Breast epithelium (tissue), 4 donors: ENCODE data around the gene HLA-DRB1. TPM values are rescaled to one million over a fixed set of nuclear protein-coding genes. Genes with fewer than 3 reads are reported as not detected.

ENCODE experiments used
- DNase-seq, 2 donors: peaks; one replicate each; pipeline ENCODE4 v3.0.0-alpha.2; 2019; ENCODE audit warnings: low spot score in 2 of 2
- H3K27ac ChIP-seq, 2 donors: fragments of 200-600 bp; sonication (generic) in 1 of 2; one replicate each; pipeline ENCODE4 v1.5.1; 2016 to 2019; ENCODE audit warnings: mild to moderate bottlenecking in 1 of 2
- H3K27me3 ChIP-seq, 2 donors: fragments of 200-600 bp; sonication (generic) in 1 of 2; one replicate each; pipeline versions ENCODE4 v1.5.1 to v1.6.0; 2017 to 2019; ENCODE audit warnings: control low read depth in 1 of 2, mild to moderate bottlenecking in 1 of 2
- H3K36me3 ChIP-seq: fragments of 200-600 bp; one replicate; pipeline ENCODE4 v1.5.1; 2019
- H3K4me1 ChIP-seq, 2 donors: fragments of 200-600 bp; sonication (generic); one replicate each; pipeline ENCODE4 v1.5.1; 2016 to 2019; ENCODE audit warnings: control low read depth in 1 of 2
- H3K4me3 ChIP-seq, 3 donors: fragments of 200-600 bp; sonication (generic); 1 replicate in 2 of 3; 2 replicates in 1 of 3; pipeline ENCODE4 v1.5.1; 2016 to 2019; ENCODE audit warnings: mild to moderate bottlenecking in 3 of 3, moderate library complexity in 2 of 3
- H3K9me3 ChIP-seq, 2 donors: fragments of 200-600 bp; sonication (generic) in 1 of 2; one replicate each; pipeline ENCODE4 v1.5.1; 2016 to 2019; ENCODE audit warnings: control low read depth in 1 of 2
- POLR2A ChIP-seq: fragments of 450-650 bp; IDR thresholded peaks from one replicate; pipeline ENCODE4 v1.6.1; 2016; ENCODE audit warnings: antibody characterized with exemption, mild to moderate bottlenecking, moderate library complexity
- POLR2AphosphoS5 ChIP-seq, 3 donors: sonication (generic); formaldehyde crosslinking; IDR thresholded peaks; one replicate each; pipeline ENCODE4 v1.6.1; 2017; ENCODE audit warnings: antibody characterized with exemption in 3 of 3
- intact Hi-C: fragments of 100-400 bp; cut with DNase I; formaldehyde crosslinking; loops from one replicate; pipeline ENCODE4 v1.15.1; 2023; ENCODE audit warnings: low total_unique reads
- total RNA-seq, 3 donors: library from RNA; depleted of rRNA; stranded (reverse); fragments of >200 nt; gene quantifications; one replicate each; pipeline ENCODE4 v1.1.0, GENCODE V29; 2016
- TF ChIP-seq, protein P1 (sequence below), 3 donors: fragments of 450-650 bp; IDR thresholded peaks; one replicate each; pipeline ENCODE4 v1.5.1; 2016 to 2017; ENCODE audit warnings: antibody characterized with exemption in 3 of 3, mild to moderate bottlenecking in 3 of 3, moderate library complexity in 3 of 3

The HLA-DRB1 gene
- total RNA-seq, 3 donors from 2014 or later = 28.2 to 90.3 (median 44.2) TPM

DNA sequence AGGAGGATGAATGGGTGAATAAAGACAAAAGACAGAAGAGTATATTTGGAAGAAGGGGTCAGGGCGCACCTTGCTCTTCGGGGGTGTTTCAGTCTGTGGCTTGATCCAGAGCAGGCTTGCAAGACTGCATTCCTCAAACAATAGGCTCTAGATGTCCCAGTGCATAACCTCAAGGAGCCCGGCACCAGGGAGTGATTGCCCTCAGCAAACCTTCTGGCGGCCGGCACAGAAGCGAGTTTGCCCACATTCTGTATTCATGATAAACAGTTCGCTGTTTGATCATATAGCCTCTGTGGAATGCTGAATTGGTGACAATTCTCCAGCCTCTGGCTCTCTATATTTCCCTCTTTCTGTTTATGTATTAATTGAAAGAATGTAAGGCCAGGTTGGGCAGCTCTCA is 29.9 kb downstream of the HLA-DRB1 start:
- intact Hi-C loops = no loop called here
- no peak for DNase-seq
- H3K9me3 ChIP-seq = no peaks in the 10 kb centered on the region
- no peaks in the 10 kb centered on the region for H3K4me1 ChIP-seq
- H3K4me3 ChIP-seq = no peak overlapping the region
- no peaks in the 10 kb centered on the region for H3K27me3 ChIP-seq
- H3K36me3 ChIP-seq = no peaks in the 10 kb centered on the region
- H3K27ac ChIP-seq = no peak overlapping the region
- TF ChIP-seq POLR2AphosphoS5 (IDR thresholded peaks at IDR 0.05) (no peak), POLR2A (no peak)
- TF ChIP-seq, protein P1, sequence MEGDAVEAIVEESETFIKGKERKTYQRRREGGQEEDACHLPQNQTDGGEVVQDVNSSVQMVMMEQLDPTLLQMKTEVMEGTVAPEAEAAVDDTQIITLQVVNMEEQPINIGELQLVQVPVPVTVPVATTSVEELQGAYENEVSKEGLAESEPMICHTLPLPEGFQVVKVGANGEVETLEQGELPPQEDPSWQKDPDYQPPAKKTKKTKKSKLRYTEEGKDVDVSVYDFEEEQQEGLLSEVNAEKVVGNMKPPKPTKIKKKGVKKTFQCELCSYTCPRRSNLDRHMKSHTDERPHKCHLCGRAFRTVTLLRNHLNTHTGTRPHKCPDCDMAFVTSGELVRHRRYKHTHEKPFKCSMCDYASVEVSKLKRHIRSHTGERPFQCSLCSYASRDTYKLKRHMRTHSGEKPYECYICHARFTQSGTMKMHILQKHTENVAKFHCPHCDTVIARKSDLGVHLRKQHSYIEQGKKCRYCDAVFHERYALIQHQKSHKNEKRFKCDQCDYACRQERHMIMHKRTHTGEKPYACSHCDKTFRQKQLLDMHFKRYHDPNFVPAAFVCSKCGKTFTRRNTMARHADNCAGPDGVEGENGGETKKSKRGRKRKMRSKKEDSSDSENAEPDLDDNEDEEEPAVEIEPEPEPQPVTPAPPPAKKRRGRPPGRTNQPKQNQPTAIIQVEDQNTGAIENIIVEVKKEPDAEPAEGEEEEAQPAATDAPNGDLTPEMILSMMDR (IDR thresholded peaks at IDR 0.05) = no peak

GRCh38 chr6:32558426-32559057 is 31.1 kb downstream of the HLA-DRB1 start:
- H3K4me1 ChIP-seq = no peaks in the 10 kb centered on the region
- no peak overlapping the region for H3K27ac ChIP-seq
- TF ChIP-seq POLR2A = no peak
- no peaks in the 10 kb centered on the region for H3K9me3 ChIP-seq
- no peaks in the 10 kb centered on the region for H3K27me3 ChIP-seq
- no peaks in the 10 kb centered on the region for H3K36me3 ChIP-seq
- intact Hi-C loops = no loop called here
- H3K4me3 ChIP-seq = no peak overlapping the region
- no peak for DNase-seq

GRCh38 chr6:32554116-32554965 is 35.3 kb downstream of the HLA-DRB1 start:
- Histone ChIP-seq H3K9me3 (no peaks in the 10 kb centered on the region), H3K27ac (no peak overlapping the region), H3K4me3 (no peak overlapping the region), H3K27me3 (no peaks in the 10 kb centered on the region), H3K36me3 (no peaks in the 10 kb centered on the region), H3K4me1 (no peaks in the 10 kb centered on the region)
- no peak for DNase-seq
- intact Hi-C loops = no loop called here
- TF ChIP-seq, protein P1 (IDR thresholded peaks at IDR 0.05) = no peak
- no peak for TF ChIP-seq POLR2A
- no peak for TF ChIP-seq POLR2AphosphoS5 (IDR thresholded peaks at IDR 0.05)

DNA sequence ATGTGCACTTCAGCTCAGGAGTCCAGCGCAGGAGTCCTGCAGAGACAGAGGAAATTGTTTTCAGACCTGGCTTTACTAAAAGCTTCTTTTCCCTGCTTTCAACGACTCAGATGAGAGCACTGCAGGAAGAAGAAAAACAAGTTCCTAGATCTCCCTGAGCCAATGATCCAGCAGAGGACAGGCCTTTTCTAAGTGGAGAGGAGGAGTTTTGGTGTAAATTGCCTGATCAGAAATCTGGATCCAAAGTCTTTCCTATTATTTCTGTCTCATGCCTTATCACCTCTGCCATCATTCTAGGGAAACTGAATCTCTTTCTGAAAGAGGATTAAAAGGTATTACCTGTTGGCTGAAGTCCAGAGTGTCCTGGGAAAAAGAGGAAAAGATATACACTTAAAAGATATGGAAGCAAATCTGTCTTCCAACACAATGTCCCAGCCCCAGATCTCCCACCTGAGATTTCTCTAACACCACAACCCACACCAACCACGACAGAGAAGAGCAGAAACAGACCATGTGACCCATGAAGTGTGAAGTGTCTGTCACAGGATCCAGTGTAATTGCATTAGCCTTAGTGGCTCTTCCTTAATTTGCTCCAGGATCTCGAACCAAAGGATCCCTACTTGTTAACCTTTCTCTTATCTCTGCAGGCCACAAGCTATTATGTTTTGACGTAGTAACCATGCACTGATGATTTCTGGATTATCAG is 36.5 kb downstream of the HLA-DRB1 start:
- Histone ChIP-seq H3K27me3 (no peaks in the 10 kb centered on the region), H3K36me3 (no peaks in the 10 kb centered on the region), H3K4me1 (no peaks in the 10 kb centered on the region), H3K27ac (no peak overlapping the region), H3K4me3 (no peak overlapping the region), H3K9me3 (no peaks in the 10 kb centered on the region)
- intact Hi-C loops = no loop called here
- TF ChIP-seq POLR2A = no peak
- TF ChIP-seq POLR2AphosphoS5 (IDR thresholded peaks at IDR 0.05) = no peak
- TF ChIP-seq, protein P1 (IDR thresholded peaks at IDR 0.05) = no peak
- DNase-seq = no peak

DNA sequence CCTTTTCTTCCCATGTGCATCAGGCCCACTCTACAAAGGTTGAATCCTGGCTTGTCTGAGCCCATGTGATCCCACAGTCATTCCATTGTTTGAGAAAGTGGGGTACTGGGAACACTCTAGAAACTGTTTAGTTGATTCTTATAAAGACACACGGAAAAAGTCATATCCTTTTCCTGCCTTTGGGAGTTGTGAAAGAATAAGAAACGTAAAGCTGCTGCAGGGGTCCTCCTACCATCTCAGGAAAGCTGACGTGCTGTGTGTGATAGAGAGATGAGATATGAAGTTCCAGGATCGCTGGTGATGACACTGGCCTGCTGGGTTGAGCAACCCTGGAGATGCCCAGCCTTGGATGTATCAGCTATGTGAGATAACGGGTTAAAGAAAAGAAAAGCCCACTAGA is 38.2 kb downstream of the HLA-DRB1 start:
- DNase-seq = no peak
- TF ChIP-seq, protein P1 (IDR thresholded peaks at IDR 0.05) = no peak
- no peak for TF ChIP-seq POLR2A
- intact Hi-C loops = no loop called here
- no peaks in the 10 kb centered on the region for H3K9me3 ChIP-seq
- no peak overlapping the region for H3K4me3 ChIP-seq
- no peak overlapping the region for H3K27ac ChIP-seq
- no peaks in the 10 kb centered on the region for H3K4me1 ChIP-seq
- H3K27me3 ChIP-seq = no peaks in the 10 kb centered on the region
- no peaks in the 10 kb centered on the region for H3K36me3 ChIP-seq
